ENCODE measurements around the gene GINS1. TPM values are rescaled to one million over a fixed set of nuclear protein-coding genes. Genes with fewer than 3 reads are reported as not detected.

Gene GINS1
- total RNA-seq, 1 donor from 2014 or later = not detected

DNA sequence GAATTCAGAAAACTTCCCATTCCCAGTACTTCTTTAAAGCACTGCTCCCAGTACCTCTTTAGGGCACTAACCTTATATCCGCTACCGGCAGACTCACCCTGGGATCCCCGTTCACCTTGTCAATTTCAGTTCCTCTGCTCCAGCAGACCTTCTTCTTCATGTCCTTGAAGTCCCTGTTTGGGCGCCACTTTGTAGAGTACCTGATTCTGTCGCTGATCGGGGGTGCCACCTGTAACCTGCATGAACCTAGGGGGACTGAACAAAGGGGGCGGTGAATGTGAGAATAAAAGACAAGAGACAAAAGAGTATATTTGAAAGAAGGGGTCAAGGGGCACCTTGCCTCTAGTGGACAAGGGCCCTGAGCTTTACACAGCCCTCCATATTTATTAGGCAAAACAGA, 4.9 kb upstream of the GINS1 start:
- no peaks in the 10 kb centered on the region for H3K9me3 ChIP-seq
- intact Hi-C loops (cut with DNase I) = no loop called here
- peaks cover 4% of the 10 kb centered on the region for H3K27me3 ChIP-seq
- H3K36me3 ChIP-seq = no peaks in the 10 kb centered on the region
- H3K4me1 ChIP-seq = peaks cover 0 to 4% of the 10 kb centered on the region in 2 donors
- TF ChIP-seq, protein P1, sequence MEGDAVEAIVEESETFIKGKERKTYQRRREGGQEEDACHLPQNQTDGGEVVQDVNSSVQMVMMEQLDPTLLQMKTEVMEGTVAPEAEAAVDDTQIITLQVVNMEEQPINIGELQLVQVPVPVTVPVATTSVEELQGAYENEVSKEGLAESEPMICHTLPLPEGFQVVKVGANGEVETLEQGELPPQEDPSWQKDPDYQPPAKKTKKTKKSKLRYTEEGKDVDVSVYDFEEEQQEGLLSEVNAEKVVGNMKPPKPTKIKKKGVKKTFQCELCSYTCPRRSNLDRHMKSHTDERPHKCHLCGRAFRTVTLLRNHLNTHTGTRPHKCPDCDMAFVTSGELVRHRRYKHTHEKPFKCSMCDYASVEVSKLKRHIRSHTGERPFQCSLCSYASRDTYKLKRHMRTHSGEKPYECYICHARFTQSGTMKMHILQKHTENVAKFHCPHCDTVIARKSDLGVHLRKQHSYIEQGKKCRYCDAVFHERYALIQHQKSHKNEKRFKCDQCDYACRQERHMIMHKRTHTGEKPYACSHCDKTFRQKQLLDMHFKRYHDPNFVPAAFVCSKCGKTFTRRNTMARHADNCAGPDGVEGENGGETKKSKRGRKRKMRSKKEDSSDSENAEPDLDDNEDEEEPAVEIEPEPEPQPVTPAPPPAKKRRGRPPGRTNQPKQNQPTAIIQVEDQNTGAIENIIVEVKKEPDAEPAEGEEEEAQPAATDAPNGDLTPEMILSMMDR (IDR thresholded peaks at IDR 0.05) = no peak
- H3K27ac ChIP-seq = no peak overlapping the region
- no peak overlapping the region for H3K4me3 ChIP-seq
- no peak for DNase-seq (ENCODE audit: low spot score in 2 of 2)

- Histone ChIP-seq H3K36me3 (no peaks in the 10 kb centered on the region), H3K27me3 (no peaks in the 10 kb centered on the region), H3K4me1 (peaks cover 0 to 13% of the 10 kb centered on the region in 2 donors), H3K27ac (no peak overlapping the region), H3K9me3 (no peaks in the 10 kb centered on the region), H3K4me3 (peak overlapping the region; percentile 71 to 86)
- DNase-seq (ENCODE audit: low spot score in 2 of 2) = peak in 1 of 2 donors; percentile 21
- intact Hi-C loops (cut with DNase I) = no loop called here
- TF ChIP-seq, protein P1 (IDR thresholded peaks at IDR 0.05) = no peak
Observed at GRCh38 chr20:25408170-25408547, 686 bp downstream of the GINS1 start.

DNA sequence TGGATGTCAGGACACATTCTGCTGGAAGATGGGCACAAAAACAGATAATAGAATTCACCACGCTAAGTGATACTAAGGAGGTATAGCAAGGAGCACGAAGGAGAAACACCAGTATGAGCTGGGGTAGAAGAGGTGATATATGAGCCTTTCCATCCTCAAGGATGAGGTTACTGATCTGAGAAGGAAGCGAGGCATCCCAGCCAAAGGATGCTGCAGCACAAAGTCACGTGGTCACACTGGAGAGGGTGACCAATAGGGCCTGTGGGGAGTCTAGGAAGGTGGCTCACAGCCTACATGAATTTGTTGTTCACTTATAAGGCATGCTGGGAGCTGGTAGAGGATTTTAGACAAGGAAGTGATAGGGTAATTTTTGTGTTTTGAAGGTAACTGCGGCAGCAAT, 1.4 kb downstream of the GINS1 start:
- Histone ChIP-seq H3K4me1 (peaks cover 0 to 13% of the 10 kb centered on the region in 2 donors), H3K36me3 (no peaks in the 10 kb centered on the region), H3K9me3 (no peaks in the 10 kb centered on the region), H3K27ac (no peak overlapping the region), H3K27me3 (no peaks in the 10 kb centered on the region), H3K4me3 (no peak overlapping the region)
- peak in 1 of 2 donors; percentile 15 for DNase-seq (ENCODE audit: low spot score in 2 of 2)
- intact Hi-C loops (cut with DNase I) = no loop called here
- TF ChIP-seq, protein P1 (IDR thresholded peaks at IDR 0.05) = no peak

DNA sequence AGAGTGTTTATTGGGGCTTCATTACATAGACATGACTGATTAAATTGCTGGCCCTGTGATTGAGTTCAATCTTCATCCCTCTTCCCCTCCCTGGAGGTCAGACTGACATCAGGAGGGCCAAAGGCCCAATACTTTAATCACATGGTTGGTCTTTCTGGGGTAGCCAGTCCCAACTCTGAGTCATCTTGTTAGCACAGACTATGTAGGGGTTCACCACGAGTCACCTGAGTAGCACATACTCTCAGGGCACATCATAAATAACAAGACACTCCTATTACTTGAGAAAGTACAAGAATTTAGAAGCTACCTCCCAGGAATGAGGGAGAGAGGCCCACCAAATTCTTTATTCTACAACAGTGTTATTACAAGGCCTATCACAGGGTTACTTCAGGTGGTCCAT, 11.3 kb downstream of the GINS1 start:
- H3K36me3 ChIP-seq = no peaks in the 10 kb centered on the region
- TF ChIP-seq, protein P1 (IDR thresholded peaks at IDR 0.05) = no peak
- H3K27ac ChIP-seq = no peak overlapping the region
- intact Hi-C loops (cut with DNase I) = no loop called here
- no peak for DNase-seq (ENCODE audit: low spot score in 2 of 2)
- no peaks in the 10 kb centered on the region for H3K9me3 ChIP-seq
- no peaks in the 10 kb centered on the region for H3K27me3 ChIP-seq
- no peaks in the 10 kb centered on the region for H3K4me1 ChIP-seq
- H3K4me3 ChIP-seq = no peak overlapping the region

- H3K27ac ChIP-seq = no peak overlapping the region
- intact Hi-C loops (cut with DNase I) = no loop called here
Observed at GRCh38 chr20:25421102-25421501, 13.6 kb downstream of the GINS1 start.

More at GRCh38 chr20:25421102-25421501, 13.6 kb downstream of the GINS1 start:
- TF ChIP-seq, protein P1 (IDR thresholded peaks at IDR 0.05) = no peak
- Histone ChIP-seq H3K27me3 (no peaks in the 10 kb centered on the region), H3K9me3 (no peaks in the 10 kb centered on the region), H3K4me3 (no peak overlapping the region), H3K36me3 (no peaks in the 10 kb centered on the region), H3K4me1 (no peaks in the 10 kb centered on the region)
- DNase-seq (ENCODE audit: low spot score in 2 of 2) = no peak

All from ascending aorta (tissue), 2 donors.